ENCODE measurements around the gene FRMD4A.

DNA sequence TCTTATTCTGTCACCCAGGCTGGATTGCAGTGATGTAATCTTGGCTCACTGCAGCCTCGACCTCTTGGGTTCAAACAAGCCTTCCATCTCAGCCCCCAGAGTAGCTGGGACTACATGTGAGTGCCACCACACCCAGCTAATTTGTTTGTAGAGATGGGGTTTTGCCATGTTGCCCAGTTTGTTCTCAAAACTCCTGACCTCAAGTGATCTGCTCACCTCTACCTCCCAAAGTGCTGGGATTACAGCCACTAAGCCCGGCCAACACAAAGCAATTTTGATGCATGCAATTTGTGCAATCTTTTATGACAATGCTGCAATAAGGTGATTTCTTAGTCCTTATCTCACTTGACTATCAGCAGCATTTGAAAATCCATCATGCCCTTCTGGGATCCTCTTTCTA, 333.1 kb downstream of the FRMD4A start:
- TF ChIP-seq CTCF (IDR thresholded peaks at IDR 0.05) (no peak), ZFX (IDR thresholded peaks at IDR 0.05; ENCODE audit: borderline replicate concordance) (no peak)
